Activated T-cell treated with anti-CD3 and anti-CD28 coated beads, Interleukin-2, amount 50 U/mL, for 4 hours (primary cell): Measurements from ENCODE around the gene LRRC43. TPM values are rescaled to one million over a fixed set of nuclear protein-coding genes. Genes with fewer than 3 reads are reported as not detected.
"Not testable (repeated sequence)": the region's sequence is repeated elsewhere in the genome, so short reads cannot be mapped to it uniquely, and the experiment has no call there.

ENCODE experiments used
- ATAC-seq, 2 donors: fragments of 200-7000 bp; cut with Tn5 transposase; one replicate each; pipeline ENCODE4 v1.10.0; 2021
- DNase-seq: peaks from one replicate; pipeline ENCODE4 v3.0.0-alpha.2; 2020
- H3K27me3 Mint-ChIP-seq: one replicate; pipeline ENCODE4 v1.8.0; 2021; ENCODE audit warnings: low read depth, mixed read lengths
- H3K36me3 Mint-ChIP-seq: one replicate; pipeline ENCODE4 v1.8.0; 2022; ENCODE audit warnings: mixed read lengths; ENCODE audit not compliant: insufficient read depth
- H3K4me1 Mint-ChIP-seq: one replicate; pipeline ENCODE4 v1.8.0; 2021; ENCODE audit warnings: low read depth, mixed read lengths
- H3K4me3 Mint-ChIP-seq: one replicate; pipeline ENCODE4 v1.8.0; 2021; ENCODE audit warnings: mild to moderate bottlenecking, moderate library complexity, mixed read lengths
- H3K9me3 Mint-ChIP-seq: one replicate; pipeline ENCODE4 v1.8.0; 2021; ENCODE audit warnings: mixed read lengths
- total RNA-seq, 3 donors: library from RNA; stranded (reverse); gene quantifications; one replicate each; pipeline ENCODE4 v1.2.1, GENCODE V29; 2021

LRRC43 gene
- total RNA-seq, 3 donors from 2014 or later: 0.28 TPM; not detected in 2

- Mint-ChIP-seq H3K4me3 (no peak overlapping the region), H3K4me1 (peaks cover 9% of the 10 kb centered on the region), H3K36me3 (no peaks in the 10 kb centered on the region), H3K9me3 (no peaks in the 10 kb centered on the region), H3K27me3 (peaks cover 8% of the 10 kb centered on the region)
- DNase-seq (no peak), ATAC-seq (peak in 1 of 2 donors; percentile 19)
These were observed 15.5 kb upstream of the LRRC43 start for GRCh38 chr12:122167356-122167925.

GRCh38 chr12:122168492-122168891 lies 14.4 kb upstream of the LRRC43 start:
- no peaks in the 10 kb centered on the region for H3K36me3 Mint-ChIP-seq
- H3K4me3 Mint-ChIP-seq: no peak overlapping the region
- H3K4me1 Mint-ChIP-seq: peaks cover 9% of the 10 kb centered on the region
- ATAC-seq (no peak), DNase-seq (no peak)
- no peaks in the 10 kb centered on the region for H3K9me3 Mint-ChIP-seq
- H3K27me3 Mint-ChIP-seq: peaks cover 8% of the 10 kb centered on the region

- DNase-seq (no peak), ATAC-seq (no peak)
- Mint-ChIP-seq H3K9me3 (no peaks in the 10 kb centered on the region), H3K4me3 (no peak overlapping the region), H3K4me1 (peaks cover 9% of the 10 kb centered on the region), H3K36me3 (no peaks in the 10 kb centered on the region), H3K27me3 (peaks cover 3% of the 10 kb centered on the region)
These were observed 11.5 kb upstream of the LRRC43 start for GRCh38 chr12:122171399-122171798.

- DNase-seq (no peak), ATAC-seq (no peak)
- H3K9me3 Mint-ChIP-seq: no peaks in the 10 kb centered on the region
- peaks cover under 1% of the 10 kb centered on the region for H3K4me1 Mint-ChIP-seq
- H3K4me3 Mint-ChIP-seq: no peak overlapping the region
- H3K36me3 Mint-ChIP-seq: no peaks in the 10 kb centered on the region
- no peaks in the 10 kb centered on the region for H3K27me3 Mint-ChIP-seq
These were observed 10.5 kb upstream of the LRRC43 start for GRCh38 chr12:122172262-122172939.

GRCh38 chr12:122174155-122174845 lies 8.6 kb upstream of the LRRC43 start, which contains the start of gene IL31:
TSS of gene IL31 (minus strand) at chr12:122174221. CDS start at chr12:122174172, 49 bp downstream.
- Mint-ChIP-seq H3K4me3 (no peak within 1 kb of the TSS), H3K4me1 (no peaks in the 10 kb centered on the region), H3K36me3 (no peaks in the 10 kb centered on the region), H3K9me3 (no peaks in the 10 kb centered on the region), H3K27me3 (peaks cover 2% of the 10 kb centered on the region)
- no peak for DNase-seq
- peak; percentile 67 to 80 for ATAC-seq

GRCh38 chr12:122176473-122176872 lies 6.5 kb upstream of the LRRC43 start:
- H3K4me3 Mint-ChIP-seq, ATAC-seq, H3K4me1 Mint-ChIP-seq, H3K27me3 Mint-ChIP-seq, H3K9me3 Mint-ChIP-seq, DNase-seq, H3K36me3 Mint-ChIP-seq: not testable (repeated sequence)

GRCh38 chr12:122183588-122183940 lies 641 bp downstream of the LRRC43 start:
- peak; percentile 11 to 15 for ATAC-seq
- no peaks in the 10 kb centered on the region for H3K9me3 Mint-ChIP-seq
- H3K4me3 Mint-ChIP-seq: peak overlapping the region; percentile 68

GRCh38 chr12:122184517-122184916 lies 1.6 kb downstream of the LRRC43 start:
- Mint-ChIP-seq H3K36me3 (no peaks in the 10 kb centered on the region), H3K4me1 (peaks cover 10% of the 10 kb centered on the region), H3K4me3 (peak overlapping the region; percentile 68), H3K9me3 (no peaks in the 10 kb centered on the region), H3K27me3 (peaks cover 15% of the 10 kb centered on the region)
- no peak for DNase-seq
- ATAC-seq: no peak

More at GRCh38 chr12:122183588-122183940, 641 bp downstream of the LRRC43 start:
- H3K36me3 Mint-ChIP-seq: no peaks in the 10 kb centered on the region
- peaks cover 10% of the 10 kb centered on the region for H3K4me1 Mint-ChIP-seq
- DNase-seq: no peak
- peaks cover 15% of the 10 kb centered on the region for H3K27me3 Mint-ChIP-seq

GRCh38 chr12:122185079-122185478 lies 2.2 kb downstream of the LRRC43 start:
- H3K4me3 Mint-ChIP-seq: peak overlapping the region; percentile 26
- ATAC-seq: no peak

GRCh38 chr12:122185494-122186082 lies 2.7 kb downstream of the LRRC43 start:
- H3K27me3 Mint-ChIP-seq: peaks cover 15% of the 10 kb centered on the region
- DNase-seq (no peak), ATAC-seq (no peak)
- H3K9me3 Mint-ChIP-seq: no peaks in the 10 kb centered on the region
- H3K4me3 Mint-ChIP-seq: no peak overlapping the region
- H3K36me3 Mint-ChIP-seq: no peaks in the 10 kb centered on the region
- H3K4me1 Mint-ChIP-seq: peaks cover 10% of the 10 kb centered on the region

More at GRCh38 chr12:122185079-122185478, 2.2 kb downstream of the LRRC43 start:
- no peak for DNase-seq
- Mint-ChIP-seq H3K4me1 (peaks cover 10% of the 10 kb centered on the region), H3K9me3 (no peaks in the 10 kb centered on the region), H3K36me3 (no peaks in the 10 kb centered on the region), H3K27me3 (peaks cover 15% of the 10 kb centered on the region)

GRCh38 chr12:122187466-122187865 lies 4.5 kb downstream of the LRRC43 start:
- ATAC-seq: no peak

GRCh38 chr12:122189626-122190475 lies 6.9 kb downstream of the LRRC43 start:
- no peak overlapping the region for H3K4me3 Mint-ChIP-seq
- no peaks in the 10 kb centered on the region for H3K36me3 Mint-ChIP-seq
- no peak for ATAC-seq
- H3K27me3 Mint-ChIP-seq: peaks cover 3% of the 10 kb centered on the region
- no peak for DNase-seq
- H3K9me3 Mint-ChIP-seq: peaks cover 3% of the 10 kb centered on the region
- H3K4me1 Mint-ChIP-seq: peaks cover under 1% of the 10 kb centered on the region

More at GRCh38 chr12:122187466-122187865, 4.5 kb downstream of the LRRC43 start:
- Mint-ChIP-seq H3K4me1 (peaks cover 10% of the 10 kb centered on the region), H3K9me3 (no peaks in the 10 kb centered on the region), H3K4me3 (no peak overlapping the region), H3K36me3 (no peaks in the 10 kb centered on the region), H3K27me3 (peaks cover 12% of the 10 kb centered on the region)
- DNase-seq: no peak

- Mint-ChIP-seq H3K27me3 (peaks cover 3% of the 10 kb centered on the region), H3K4me3 (no peak overlapping the region), H3K9me3 (peaks cover 10% of the 10 kb centered on the region), H3K36me3 (peaks cover 3% of the 10 kb centered on the region), H3K4me1 (no peaks in the 10 kb centered on the region)
- ATAC-seq (peak; percentile 80 to 89), DNase-seq (peak; percentile 58)
These were observed 8.1 kb downstream of the LRRC43 start for GRCh38 chr12:122190842-122191668.
